Right lobe of liver (tissue), 6 donors: ENCODE data around the gene FGF14. TPM values are rescaled to one million over a fixed set of nuclear protein-coding genes. Genes with fewer than 3 reads are reported as not detected.

Experiments
- ATAC-seq, 4 donors: fragments of 200-7000 bp; cut with Tn5 transposase; one replicate each; pipeline ENCODE4 v1.9.1; 2020; ENCODE audit warnings: mild to moderate bottlenecking in 4 of 4, moderate library complexity in 4 of 4
- DNase-seq, 3 donors: peaks; one replicate each; pipeline ENCODE4 v3.0.0-alpha.2; 2020
- H3K27ac ChIP-seq, 3 donors: fragments of 200-600 bp; one replicate each; pipeline ENCODE4 v1.8.0; 2022
- H3K27me3 ChIP-seq, 2 donors: fragments of 200-600 bp; one replicate each; pipeline ENCODE4 v1.8.0; 2022
- H3K36me3 ChIP-seq, 4 donors: fragments of 200-600 bp; sonication (generic) in 1 of 4; one replicate each; pipeline versions ENCODE4 v1.5.1 to v1.8.0; 2017 to 2022; ENCODE audit warnings: control low read depth in 1 of 4
- H3K4me1 ChIP-seq, 4 donors: fragments of 200-600 bp; sonication (generic) in 1 of 4; one replicate each; pipeline versions ENCODE4 v1.5.1 to v1.8.0; 2017 to 2022; ENCODE audit warnings: control low read depth in 1 of 4
- H3K4me3 ChIP-seq, 3 donors: fragments of 200-600 bp; one replicate each; pipeline ENCODE4 v1.8.0; 2022
- H3K9me3 ChIP-seq, 4 donors: fragments of 200-600 bp; sonication (generic) in 1 of 4; one replicate each; pipeline versions ENCODE4 v1.5.1 to v1.8.0; 2017 to 2022; ENCODE audit warnings: control low read depth in 1 of 4
- CTCF ChIP-seq, 4 donors: fragments of 200-600 bp in 3 of 4; fragments of 450-650 bp in 1 of 4; IDR thresholded peaks; one replicate each; pipeline versions ENCODE4 v1.5.1 to v1.8.0; 2016 to 2022; ENCODE audit warnings: antibody characterized with exemption in 4 of 4, mild to moderate bottlenecking in 2 of 4
- POLR2A ChIP-seq: fragments of 450-650 bp; IDR thresholded peaks from one replicate; pipeline ENCODE4 v1.6.1; 2017; ENCODE audit warnings: antibody characterized with exemption, mild to moderate bottlenecking
- WGBS: methylation state at CpG from one replicate; pipeline ENCODE4 v1.1.6; 2018; ENCODE audit warnings: low coverage, low lambda C conversion rate; ENCODE audit not compliant: insufficient coverage; ENCODE audit errors: missing lambda C conversion rate; 5-methylcytosine and 5-hydroxymethylcytosine counted together
- intact Hi-C, 2 donors: fragments of 100-400 bp; cut with DNase I; formaldehyde crosslinking; loops; one replicate each; pipeline versions ENCODE4 v1.11.2 to v1.14.1; 2022
- total RNA-seq, 6 experiments: library from RNA; depleted of rRNA in 2 of 6; stranded (reverse); fragments of >200 nt in 2 of 6; fragmentation: NEBNext Ultra II Directional in 3 of 6; extraction: Animal tissue kit (Norgen Biotek cat#: 25700) in 3 of 6; gene quantifications; one replicate each; pipeline versions ENCODE4 v1.1.0 to v1.2.4, GENCODE V29; 2016 to 2023
- donor health status: DM: no; HTN: yes; CAD: no.
- donor health status: DM: no; HTN: no; CAD: no.
- donor health status: DM: no; HTN: no; CAD: no.
- donor health status: DM: no; HTN: yes; CAD: no.
- donor health status: DM: no; HTN: yes; CAD: no.

Gene FGF14
- total RNA-seq, 6 experiments from 2014 or later = 0.42 to 6.3 (median 1.2) TPM

DNA sequence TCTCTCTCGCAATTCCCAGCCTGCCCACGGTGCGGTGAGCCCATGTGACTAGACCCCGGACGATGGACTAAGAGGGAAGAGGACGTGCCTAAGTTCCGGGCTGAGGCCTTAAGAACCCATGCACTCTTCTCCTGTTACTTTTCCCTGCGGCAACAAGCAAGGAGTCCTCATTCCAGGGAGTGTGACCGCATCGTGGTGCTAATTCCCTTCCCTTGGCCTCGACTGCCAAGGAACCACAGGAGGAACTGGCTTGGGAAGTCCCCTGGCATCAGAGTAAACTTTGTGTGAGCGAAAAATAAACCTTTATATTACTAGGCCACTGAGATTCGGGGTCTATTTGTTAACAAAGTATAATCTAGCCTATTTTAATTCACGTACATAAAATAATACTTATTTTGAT, 34.0 kb downstream of the FGF14 start:
- ATAC-seq (no peak), DNase-seq (no peak)
- H3K4me3 ChIP-seq = no peak overlapping the region
- intact Hi-C loops = no loop called here
- H3K9me3 ChIP-seq = no peaks in the 10 kb centered on the region
- peaks cover 0 to 5% (median 0%) of the 10 kb centered on the region in 4 donors for H3K4me1 ChIP-seq
- 74% methylated on average over 5 of the region's 14 CpGs for whole genome bisulfite sequencing
- H3K36me3 ChIP-seq = no peaks in the 10 kb centered on the region
- no peaks in the 10 kb centered on the region for H3K27me3 ChIP-seq
- TF ChIP-seq CTCF (IDR thresholded peaks at IDR 0.05) (no peak), POLR2A (no peak)
- no peak overlapping the region for H3K27ac ChIP-seq

- Histone ChIP-seq H3K27me3 (no peaks in the 10 kb centered on the region), H3K4me3 (no peak overlapping the region), H3K36me3 (no peaks in the 10 kb centered on the region), H3K4me1 (no peaks in the 10 kb centered on the region), H3K9me3 (no peaks in the 10 kb centered on the region), H3K27ac (no peak overlapping the region)
- WGBS = 86% methylated on average over 1 of the region's 2 CpGs
- intact Hi-C loops = no loop called here
- no peak for ATAC-seq
- no peak for TF ChIP-seq CTCF (IDR thresholded peaks at IDR 0.05)
- TF ChIP-seq POLR2A = no peak
- DNase-seq = no peak
Observed at GRCh38 chr13:102361113-102361512, 40.7 kb downstream of the FGF14 start.

GRCh38 chr13:102359264-102359663, 42.6 kb downstream of the FGF14 start:
- Histone ChIP-seq H3K9me3 (no peaks in the 10 kb centered on the region), H3K36me3 (no peaks in the 10 kb centered on the region), H3K4me1 (no peaks in the 10 kb centered on the region), H3K27ac (no peak overlapping the region), H3K27me3 (no peaks in the 10 kb centered on the region), H3K4me3 (no peak overlapping the region)
- intact Hi-C loops = no loop called here
- DNase-seq (no peak), ATAC-seq (no peak)
- TF ChIP-seq CTCF (IDR thresholded peaks at IDR 0.05) (no peak), POLR2A (no peak)
- 89% methylated on average over 2 of the region's 2 CpGs for WGBS

DNA sequence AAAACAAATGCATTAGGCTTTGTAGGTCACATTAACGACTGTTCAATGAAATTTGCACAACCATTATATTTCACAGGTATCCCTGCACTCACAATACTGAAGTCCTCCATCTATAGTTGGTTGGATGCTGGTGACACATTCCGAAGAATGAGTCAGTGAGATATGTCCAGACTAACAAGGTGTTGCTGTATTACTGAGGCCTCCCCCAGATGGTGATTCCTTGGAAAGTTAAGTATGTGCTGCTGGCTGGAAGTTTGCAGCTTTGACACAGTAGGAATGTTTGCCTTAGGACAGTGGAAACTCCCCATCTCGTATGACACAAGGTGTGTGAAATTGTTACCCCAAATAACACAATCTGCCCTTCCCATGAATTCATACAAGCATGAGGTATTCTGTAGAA, 46.6 kb downstream of the FGF14 start:
- WGBS = 85% methylated on average over 2 of the region's 3 CpGs
- Histone ChIP-seq H3K4me3 (no peak overlapping the region), H3K27ac (no peak overlapping the region), H3K27me3 (no peaks in the 10 kb centered on the region), H3K36me3 (no peaks in the 10 kb centered on the region), H3K9me3 (no peaks in the 10 kb centered on the region), H3K4me1 (no peaks in the 10 kb centered on the region)
- intact Hi-C loops = no loop called here
- no peak for TF ChIP-seq POLR2A
- TF ChIP-seq CTCF (IDR thresholded peaks at IDR 0.05) = no peak
- DNase-seq (no peak), ATAC-seq (no peak)

GRCh38 chr13:102354011-102354410, 47.8 kb downstream of the FGF14 start:
- DNase-seq (no peak), ATAC-seq (no peak)
- TF ChIP-seq CTCF (IDR thresholded peaks at IDR 0.05) (no peak), POLR2A (no peak)
- Histone ChIP-seq H3K9me3 (no peaks in the 10 kb centered on the region), H3K4me3 (no peak overlapping the region), H3K27ac (no peak overlapping the region), H3K4me1 (no peaks in the 10 kb centered on the region), H3K36me3 (no peaks in the 10 kb centered on the region), H3K27me3 (no peaks in the 10 kb centered on the region)
- intact Hi-C loops = no loop called here
- WGBS = 56% methylated on average over 1 of the region's 1 CpG
